NCI-H146 (cell line): ENCODE data around the gene SHISA5.

Source experiments
- DNase-seq: peaks from one replicate; lab custom pipeline; 2025; lab: John Stamatoyannopoulos, UW

The SHISA5 gene

DNA sequence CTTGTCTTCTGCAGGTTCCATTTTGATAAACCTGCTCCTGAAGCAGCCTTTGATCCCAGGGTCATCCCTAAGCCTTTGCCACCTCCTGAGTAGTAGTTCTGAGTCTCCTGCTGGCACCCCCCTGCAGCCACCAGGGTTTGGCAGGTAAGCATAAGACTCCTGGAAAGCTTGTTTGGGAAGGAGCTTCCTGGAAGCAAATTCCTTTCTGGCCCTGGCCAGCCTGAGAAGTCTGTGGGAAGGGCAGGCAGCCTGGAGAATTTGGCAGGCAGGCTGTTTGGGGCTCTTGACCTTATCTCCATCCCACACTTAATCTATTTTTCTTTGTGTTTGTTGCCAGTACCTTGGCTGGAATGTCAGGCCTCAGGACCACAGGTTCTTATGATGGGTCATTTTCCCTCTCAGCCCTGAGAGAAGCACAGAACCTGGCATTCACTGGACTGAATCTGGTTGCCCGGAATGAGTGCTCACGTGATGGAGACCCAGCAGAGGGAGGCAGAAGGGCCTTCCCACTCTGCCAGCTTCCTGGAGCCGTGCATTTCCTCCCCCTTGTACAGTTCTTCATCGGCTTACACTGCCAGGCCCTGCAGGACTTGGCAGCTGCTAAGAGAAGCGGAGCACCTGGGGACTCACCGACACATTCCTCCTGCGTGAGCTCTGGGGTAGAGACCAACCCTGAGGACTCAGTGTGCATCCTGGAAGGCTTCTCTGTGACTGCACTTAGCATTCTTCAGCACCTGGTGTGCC lies 44.0 kb downstream of the SHISA5 start:
- no peak for DNase-seq

DNA sequence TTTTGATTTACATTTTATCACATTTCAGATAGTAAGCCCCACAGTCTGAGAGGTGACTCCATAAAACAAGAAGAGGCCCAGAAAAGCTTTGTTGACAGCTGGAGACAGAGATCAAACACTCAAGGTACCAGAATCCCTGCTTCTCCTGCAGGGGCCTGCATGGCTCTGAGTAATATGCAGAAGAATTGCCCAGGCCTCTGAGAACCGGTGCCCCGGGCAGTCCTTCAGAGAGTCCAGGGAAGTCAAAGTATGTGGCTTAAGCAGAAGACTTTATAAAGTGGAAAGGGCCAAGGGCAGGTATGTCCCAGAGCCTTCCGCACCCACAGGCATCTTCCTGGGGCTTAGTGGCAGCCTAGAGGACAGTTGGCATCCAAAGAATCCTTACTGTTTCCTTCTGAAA lies 44.6 kb downstream of the SHISA5 start:
- no peak for DNase-seq

GRCh38 chr3:48456456-48456855 lies 47.5 kb downstream of the SHISA5 start:
- DNase-seq: peak; percentile 15

DNA sequence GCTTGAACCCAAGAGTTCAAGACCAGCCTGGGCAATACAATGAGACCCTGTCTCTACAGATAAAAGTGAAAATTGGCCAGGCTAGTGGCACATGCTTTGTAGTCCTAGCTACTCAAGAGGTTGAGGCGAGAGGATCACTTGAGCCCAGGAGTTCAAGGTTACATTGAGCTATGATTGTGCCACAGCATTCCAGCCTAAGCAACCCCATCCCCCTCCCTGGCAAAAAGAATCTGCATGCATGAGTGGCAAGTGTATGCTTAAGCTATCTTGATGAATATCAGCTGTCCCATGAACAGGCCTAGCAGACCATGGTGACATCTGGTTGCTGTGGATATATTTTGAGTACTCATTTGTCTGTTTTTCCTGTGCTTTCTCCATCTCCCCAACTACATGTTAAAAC lies 52.7 kb downstream of the SHISA5 start:
- no peak for DNase-seq

DNA sequence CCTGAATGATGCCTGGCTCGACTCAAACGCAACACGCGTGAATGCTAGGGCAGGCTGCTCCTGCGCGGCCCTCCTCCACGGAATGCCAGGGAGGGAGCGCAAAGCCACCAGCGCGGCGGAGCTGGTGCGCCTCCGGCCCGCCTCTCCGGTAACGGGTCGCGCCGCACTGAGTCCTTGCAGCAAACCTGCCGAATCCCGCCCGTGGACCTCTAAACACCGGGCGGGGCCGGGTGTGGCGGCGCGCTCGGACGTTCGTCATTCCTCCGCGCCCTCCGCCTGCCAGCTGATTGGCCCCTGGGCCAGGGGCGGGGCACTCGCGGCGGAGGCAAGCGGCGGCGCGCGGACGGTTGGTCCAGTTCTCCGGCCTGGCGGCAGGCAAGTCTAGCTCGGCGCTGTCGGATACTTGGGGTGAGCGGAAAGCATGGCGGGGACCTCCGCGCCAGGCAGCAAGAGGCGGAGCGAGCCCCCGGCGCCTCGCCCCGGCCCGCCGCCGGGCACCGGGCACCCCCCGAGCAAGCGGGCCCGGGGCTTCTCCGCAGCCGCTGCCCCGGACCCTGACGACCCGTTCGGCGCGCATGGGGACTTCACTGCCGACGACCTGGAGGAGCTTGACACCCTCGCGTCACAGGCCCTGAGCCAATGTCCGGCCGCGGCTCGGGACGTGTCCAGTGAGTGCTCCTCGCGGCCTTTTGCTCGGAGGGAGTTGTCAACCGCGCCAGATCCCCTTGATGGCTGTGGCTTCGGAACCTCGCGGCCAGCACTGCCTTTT lies 57.4 kb downstream of the SHISA5 start, which contains the start of gene ATRIP:
ATRIP (plus strand) TSS at position 313 of the 769 bp plus-strand sequence; CDS start at position 422, 109 bp downstream.
- peak; percentile 86 for DNase-seq

GRCh38 chr3:48446043-48446424 lies 57.9 kb downstream of the SHISA5 start:
- DNase-seq: peak; percentile 27

DNA sequence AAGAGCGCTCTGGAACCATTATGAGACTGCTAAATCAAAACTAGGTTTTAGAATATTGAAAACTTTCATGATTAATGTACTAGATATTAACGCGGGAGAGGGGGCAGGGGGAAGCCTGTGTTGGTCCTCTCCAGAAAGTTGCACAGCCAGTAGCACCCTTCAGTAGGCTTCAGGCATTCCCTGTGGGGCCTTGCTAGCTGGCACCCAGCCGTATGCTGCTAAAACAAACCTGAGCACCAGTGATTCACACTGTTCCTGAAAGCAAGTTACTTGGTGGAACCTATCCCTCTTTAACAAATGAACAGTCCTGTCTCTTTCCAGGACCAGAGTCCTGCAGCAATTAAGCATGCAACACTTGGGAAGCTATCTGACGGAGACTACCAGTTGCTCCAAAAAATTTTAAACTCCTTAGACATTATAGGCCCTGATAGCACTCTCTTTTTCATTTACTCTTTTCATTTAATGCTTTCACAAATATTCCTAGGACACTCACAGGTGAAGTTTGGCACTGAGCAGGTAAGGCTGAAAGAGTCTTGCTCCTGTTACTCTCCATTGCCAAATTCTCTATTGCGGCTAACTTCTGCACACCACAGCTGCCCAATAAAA lies 58.6 kb downstream of the SHISA5 start:
- DNase-seq: no peak

- no peak for DNase-seq
Observed at GRCh38 chr3:48441940-48442339, 62.0 kb downstream of the SHISA5 start.

GRCh38 chr3:48440590-48440958 lies 63.4 kb downstream of the SHISA5 start:
- peak; percentile 15 for DNase-seq

DNA sequence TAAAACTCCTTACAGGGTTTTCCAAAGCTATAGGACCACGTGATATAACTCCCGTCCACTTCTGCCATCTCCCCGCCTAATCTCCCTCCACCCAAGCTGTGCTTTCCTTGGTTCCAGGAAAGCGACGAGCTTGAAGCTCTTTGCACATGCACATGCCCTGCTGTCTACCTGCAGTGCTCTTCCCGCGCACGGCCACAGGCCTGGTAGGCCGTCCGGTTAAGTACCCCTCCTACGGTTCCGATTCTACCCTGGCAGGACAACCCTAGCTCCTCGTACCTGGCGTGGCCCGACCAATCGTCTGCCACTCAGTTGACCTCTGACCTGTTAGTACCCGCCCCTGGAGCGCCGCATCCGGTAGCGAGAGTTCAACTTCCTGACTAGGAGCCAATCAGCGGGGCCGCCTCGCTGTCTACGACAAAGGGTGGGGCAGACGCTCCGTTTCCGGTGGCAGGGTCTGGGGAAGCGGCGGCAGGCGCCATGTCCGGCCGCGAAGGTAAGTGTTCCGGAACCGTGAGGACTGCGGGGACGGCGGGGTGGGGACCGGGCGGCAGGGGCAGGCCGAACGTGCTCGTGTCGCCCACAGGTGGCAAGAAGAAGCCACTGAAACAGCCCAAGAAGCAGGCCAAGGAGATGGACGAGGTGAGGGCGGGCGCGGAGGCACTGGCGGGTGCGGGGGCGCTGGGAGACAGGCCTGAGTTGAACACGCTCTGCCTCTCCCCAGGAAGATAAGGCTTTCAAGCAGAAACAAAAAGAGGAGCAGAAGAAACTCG lies 64.0 kb downstream of the SHISA5 start, which contains the start of the genes CCDC51 and TMA7:
CCDC51 (minus strand) TSS at position 300 of the 770 bp plus-strand sequence. CDS start 4,991 bp downstream, outside the sequence.
TMA7 (plus strand) TSS at position 438 of the 770 bp plus-strand sequence; CDS start at position 478, 40 bp downstream.
- peak; percentile 95 for DNase-seq

- no peak for DNase-seq
Observed at GRCh38 chr3:48437812-48438211, 66.2 kb downstream of the SHISA5 start.

- no peak for DNase-seq
Observed at GRCh38 chr3:48436855-48437254, 67.1 kb downstream of the SHISA5 start.

DNA sequence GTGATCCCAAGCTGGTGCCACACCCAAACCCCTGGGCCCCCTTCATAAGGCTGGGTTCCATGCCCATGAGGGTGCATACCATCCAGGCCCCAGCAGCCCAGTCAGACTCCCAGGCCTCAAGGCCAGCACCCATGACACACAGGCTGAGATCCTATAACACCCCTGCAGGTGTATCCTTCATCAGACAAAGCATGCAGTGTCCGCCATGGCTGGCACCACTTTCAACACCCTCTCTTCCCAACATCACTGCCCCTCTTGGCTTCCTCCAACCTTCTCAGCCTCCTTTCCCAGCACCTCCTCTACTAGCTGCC lies 67.5 kb downstream of the SHISA5 start:
- DNase-seq: no peak

DNA sequence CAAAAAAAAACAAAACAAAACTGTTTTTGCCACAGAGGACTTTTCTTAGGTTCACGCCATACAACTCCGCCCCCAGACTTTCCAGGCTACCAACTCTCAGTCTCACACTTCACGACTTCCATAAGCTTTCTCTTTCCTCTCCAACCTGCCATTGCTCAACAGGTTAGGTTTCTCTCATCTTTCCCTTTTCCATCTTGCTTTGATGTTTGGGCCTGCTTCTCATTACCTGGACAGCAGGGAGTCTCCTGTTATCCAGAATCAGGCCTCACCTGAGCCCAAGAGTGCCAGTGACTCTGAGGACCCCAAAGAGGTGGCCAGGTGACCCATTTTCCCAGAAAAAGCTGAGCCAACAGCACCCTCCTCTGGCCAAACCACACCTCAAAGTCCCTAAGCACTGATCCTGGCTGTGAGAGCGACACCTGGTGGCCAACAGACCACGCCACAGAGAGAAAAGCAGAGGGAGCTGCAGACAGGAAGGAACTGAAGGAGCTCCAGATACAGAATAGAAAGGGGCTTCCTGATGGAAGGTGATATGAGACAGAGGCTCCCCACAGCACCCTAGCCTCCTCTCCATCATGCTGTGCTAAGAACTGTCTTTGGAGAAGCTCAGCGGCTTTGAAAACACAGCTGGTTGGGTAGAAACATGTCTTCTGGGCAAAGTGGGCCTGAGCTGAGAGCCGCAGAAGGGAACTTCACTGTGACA lies 68.0 kb downstream of the SHISA5 start:
- DNase-seq: peak; percentile 66

GRCh38 chr3:48435223-48435595 lies 68.8 kb downstream of the SHISA5 start:
- DNase-seq: no peak

DNA sequence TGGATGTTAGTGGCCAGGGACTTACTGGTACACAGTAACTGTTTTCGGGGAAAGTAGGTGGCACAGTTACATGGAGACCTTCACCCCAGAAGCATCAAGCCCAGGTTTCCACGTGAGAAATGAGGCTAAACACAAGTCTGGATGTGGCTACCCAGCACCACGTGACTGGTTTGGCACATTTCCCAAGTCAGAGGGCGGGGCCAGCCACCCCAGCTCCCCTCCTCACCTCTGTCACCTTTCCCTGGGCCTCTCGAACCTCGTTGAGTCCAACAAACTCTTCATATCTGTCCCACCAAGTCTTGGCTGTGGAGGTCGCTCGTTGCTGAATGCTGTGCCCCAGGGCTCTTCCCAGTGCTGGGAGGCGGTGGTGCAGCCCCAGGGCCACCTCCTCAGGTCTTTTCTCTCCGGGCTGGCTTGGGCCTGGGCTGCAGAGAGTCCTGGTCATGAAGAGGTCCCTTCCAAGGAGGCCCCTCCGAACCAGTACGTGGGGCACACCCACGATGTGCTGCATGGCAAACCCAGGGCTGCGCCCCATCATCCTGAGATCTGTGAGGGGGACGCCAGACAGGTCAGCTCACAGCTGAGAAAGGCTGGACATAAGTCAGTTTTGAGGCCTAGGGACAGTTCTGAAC lies 69.3 kb downstream of the SHISA5 start:
- DNase-seq: no peak

DNA sequence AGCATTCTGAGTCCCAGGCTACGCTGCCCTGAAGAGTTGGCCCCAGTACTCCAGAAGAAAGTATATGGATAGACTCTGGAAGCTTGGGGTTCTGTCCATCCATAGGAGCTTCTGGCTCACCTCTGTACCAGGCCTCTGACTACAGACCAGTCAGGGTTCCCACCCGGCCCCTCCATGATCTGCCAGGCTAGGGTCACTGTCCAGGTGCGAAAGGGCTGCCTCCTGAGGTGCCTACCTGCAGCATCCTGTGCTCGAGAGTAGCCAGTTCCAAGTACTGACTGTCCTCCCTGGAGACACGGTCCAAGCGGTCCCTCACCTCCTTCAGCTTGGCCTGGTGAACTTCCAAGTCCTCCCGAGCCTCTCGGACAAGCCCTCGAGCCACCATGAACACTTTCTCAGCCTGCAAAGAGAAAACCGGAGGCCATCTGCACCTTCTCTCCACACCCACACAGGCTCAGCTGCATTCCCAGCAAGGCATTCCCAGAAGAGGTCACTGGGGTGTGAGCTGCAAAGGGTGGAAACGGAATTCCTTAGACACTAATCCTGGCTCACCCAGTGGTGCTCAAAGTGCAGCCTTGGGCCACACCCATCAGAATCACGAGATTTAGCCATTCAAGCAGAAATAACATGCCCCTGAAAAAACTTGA lies 70.4 kb downstream of the SHISA5 start:
- DNase-seq: no peak

DNA sequence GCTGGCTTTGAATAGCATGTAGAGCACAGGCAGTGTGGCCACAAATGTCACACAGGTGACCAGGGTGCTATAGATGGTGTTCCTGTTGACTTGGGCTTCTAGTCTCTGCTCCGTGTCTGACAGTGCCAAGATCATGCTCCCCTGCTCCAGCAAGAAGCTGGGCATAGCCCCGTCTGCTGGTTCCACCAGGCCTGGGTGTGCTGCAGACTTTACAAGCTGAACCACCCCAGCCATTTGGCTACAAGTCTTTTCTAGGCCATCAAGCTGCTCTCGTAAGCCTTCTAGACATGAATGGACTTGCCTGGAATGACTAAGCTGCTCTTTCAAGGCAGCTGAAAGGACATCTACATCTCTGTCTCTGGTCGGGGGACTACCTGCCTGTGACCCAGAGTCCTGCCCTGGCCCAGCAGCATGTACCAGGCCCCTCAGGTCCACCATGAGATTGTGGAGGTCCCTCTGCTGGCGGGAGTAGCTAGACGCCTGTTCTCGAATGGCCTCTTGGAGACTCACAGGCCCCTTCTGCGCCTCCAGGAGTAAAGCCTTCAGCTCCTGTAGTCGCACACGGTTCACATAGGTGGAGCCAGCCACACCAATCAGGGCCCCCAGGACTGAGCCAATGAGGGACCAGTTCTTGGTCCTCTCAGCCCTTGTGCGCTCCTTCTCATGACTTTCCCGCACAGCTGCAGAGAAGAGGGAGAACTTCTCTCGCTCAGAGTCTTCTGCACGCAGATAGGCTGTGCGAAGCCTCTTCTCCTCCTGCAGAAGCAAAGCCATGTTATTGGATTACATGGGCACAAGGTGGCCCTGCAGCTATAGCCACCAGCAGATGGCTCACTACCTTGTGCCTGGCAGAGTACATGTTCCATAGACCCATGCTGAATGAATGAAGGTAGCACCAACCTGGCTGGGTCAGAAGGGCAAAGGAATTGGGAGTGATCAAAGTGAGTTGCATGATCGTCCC lies 71.3 kb downstream of the SHISA5 start:
- DNase-seq: no peak
